CD4-positive, alpha-beta T cell (primary cell): ENCODE measurements around the gene FASTKD3. TPM values are rescaled to one million over a fixed set of nuclear protein-coding genes. Genes with fewer than 3 reads are reported as not detected.

ENCODE experiments used
- ATAC-seq: fragments of 200-7000 bp; cut with Tn5 transposase; one replicate; pipeline ENCODE4 v1.10.0; 2022; ENCODE audit warnings: mild to moderate bottlenecking; ENCODE audit not compliant: poor library complexity
- CTCF ChIA-PET: fragments of 350-600 bp; sonication (Branson Sonifier 250); formaldehyde crosslinking; loops from one replicate; lab custom pipeline; 2021; ENCODE audit warnings: antibody characterized with exemption, inconsistent platforms; lab: Charles Lee
- POLR2A ChIA-PET: fragments of 350-600 bp; sonication (Branson Sonifier 250); formaldehyde crosslinking; loops from one replicate; lab custom pipeline; 2021; ENCODE audit warnings: antibody characterized with exemption, inconsistent platforms; lab: Charles Lee
- DNase-seq, 14 experiments: peaks; one replicate each; pipeline ENCODE4 v3.0.0-alpha.2; 2013 to 2020; ENCODE audit warnings: mixed read lengths in 2 of 14
- H3K27ac ChIP-seq, 2 donors: one replicate each; pipeline versions ENCODE4 v1.5.1 to v1.7.0; 2013; ENCODE audit warnings: low read length in 2 of 2, low read depth in 1 of 2, mild to moderate bottlenecking in 1 of 2
- H3K27me3 ChIP-seq, 2 experiments: 1 replicate in 1 of 2; 2 replicates in 1 of 2; pipeline versions ENCODE4 v1.6.1 to v1.7.0; 2013; ENCODE audit warnings: low read length in 2 of 2, control low read depth in 1 of 2, mild to moderate bottlenecking in 1 of 2, moderate library complexity in 1 of 2; ENCODE audit not compliant: insufficient read depth in 2 of 2, control insufficient read depth in 1 of 2
- H3K36me3 ChIP-seq: one replicate; pipeline ENCODE4 v1.6.1; 2013; ENCODE audit warnings: low read length, control low read depth; ENCODE audit not compliant: insufficient read depth
- H3K4me1 ChIP-seq: one replicate; pipeline ENCODE4 v1.6.1; 2013; ENCODE audit warnings: low read length, control low read depth; ENCODE audit not compliant: insufficient read depth
- H3K4me3 ChIP-seq: one replicate; pipeline ENCODE4 v1.5.1; 2013; ENCODE audit warnings: mild to moderate bottlenecking, low read length, moderate library complexity
- H3K9me3 ChIP-seq, 2 experiments: 1 replicate in 1 of 2; 2 replicates in 1 of 2; pipeline versions ENCODE4 v1.6.1 to v1.7.0; 2013; ENCODE audit warnings: low read length in 2 of 2, mild to moderate bottlenecking in 2 of 2, control low read depth in 1 of 2, moderate library complexity in 1 of 2; ENCODE audit not compliant: control insufficient read depth in 1 of 2, insufficient read depth in 1 of 2
- H3K27ac Mint-ChIP-seq: one replicate; pipeline ENCODE4 v1.8.0; 2020; ENCODE audit warnings: mixed read lengths
- H3K27me3 Mint-ChIP-seq: one replicate; pipeline ENCODE4 v1.8.0; 2021; ENCODE audit warnings: mixed read lengths
- H3K36me3 Mint-ChIP-seq: one replicate; pipeline ENCODE4 v1.8.0; 2021; ENCODE audit warnings: low read depth, mixed read lengths
- H3K4me1 Mint-ChIP-seq: one replicate; pipeline ENCODE4 v1.8.0; 2021; ENCODE audit warnings: low read depth, mixed read lengths
- H3K4me3 Mint-ChIP-seq: one replicate; pipeline ENCODE4 v1.8.0; 2020; ENCODE audit warnings: mild to moderate bottlenecking, mixed read lengths
- H3K9me3 Mint-ChIP-seq: one replicate; pipeline ENCODE4 v1.8.0; 2020; ENCODE audit warnings: mixed read lengths
- intact Hi-C, 2 experiments: fragments of 100-400 bp; cut with DNase I in 1 of 2; cut with micrococcal nuclease in 1 of 2; formaldehyde crosslinking; loops; one replicate each; pipeline versions ENCODE4 v1.15.1 to v1.9.0; 2023 to 2025; cut with DNase I, micrococcal nuclease
- total RNA-seq, 174 experiments: library from RNA in 2 of 174; stranded (reverse) in 2 of 174; gene quantifications; one replicate each; pipeline ENCODE4 v1.2.3 and lab custom pipeline; 2021 to 2026
- TF ChIP-seq, protein P1 (sequence below): fragments of 200-600 bp; IDR thresholded peaks from one replicate; pipeline ENCODE4 v1.8.0; 2022; ENCODE audit warnings: antibody characterized with exemption, mild to moderate bottlenecking

FASTKD3 gene
- total RNA-seq, 2 experiments from 2014 or later = 2.6 to 3.4 TPM

DNA sequence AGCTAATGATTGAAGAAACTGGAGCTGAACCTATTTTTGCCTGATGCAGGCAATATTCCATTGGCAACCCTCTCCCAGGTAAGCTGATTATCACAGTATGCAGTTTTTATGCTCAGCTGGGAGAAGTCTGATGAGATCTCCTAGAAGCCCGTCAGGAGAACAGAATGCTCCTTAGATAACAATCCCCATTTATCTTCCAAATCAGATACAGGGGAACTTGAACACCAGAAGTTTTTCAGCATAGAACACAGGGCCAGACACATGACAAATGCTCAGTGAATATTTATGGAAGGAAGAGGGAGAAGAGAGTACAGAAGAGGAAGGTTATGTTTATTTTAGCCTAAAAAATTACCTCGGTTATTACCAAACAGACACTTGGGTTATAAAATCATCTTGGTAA lies 55.8 kb downstream of the FASTKD3 start:
- Histone ChIP-seq H3K4me3 (no peak overlapping the region), H3K27ac (no peak overlapping the region), H3K4me1 (peaks cover 5% of the 10 kb centered on the region), H3K27me3 (peaks cover 9 to 34% of the 10 kb centered on the region in 2 experiments), H3K36me3 (no peaks in the 10 kb centered on the region), H3K9me3 (no peaks in the 10 kb centered on the region)
- no peaks in the 10 kb centered on the region for H3K36me3 Mint-ChIP-seq
- H3K27me3 Mint-ChIP-seq = peaks cover 72% of the 10 kb centered on the region
- H3K27ac Mint-ChIP-seq = no peak overlapping the region
- H3K9me3 Mint-ChIP-seq = no peaks in the 10 kb centered on the region
- DNase-seq = no peak
- intact Hi-C loops = no loop called here
- TF ChIP-seq, protein P1, sequence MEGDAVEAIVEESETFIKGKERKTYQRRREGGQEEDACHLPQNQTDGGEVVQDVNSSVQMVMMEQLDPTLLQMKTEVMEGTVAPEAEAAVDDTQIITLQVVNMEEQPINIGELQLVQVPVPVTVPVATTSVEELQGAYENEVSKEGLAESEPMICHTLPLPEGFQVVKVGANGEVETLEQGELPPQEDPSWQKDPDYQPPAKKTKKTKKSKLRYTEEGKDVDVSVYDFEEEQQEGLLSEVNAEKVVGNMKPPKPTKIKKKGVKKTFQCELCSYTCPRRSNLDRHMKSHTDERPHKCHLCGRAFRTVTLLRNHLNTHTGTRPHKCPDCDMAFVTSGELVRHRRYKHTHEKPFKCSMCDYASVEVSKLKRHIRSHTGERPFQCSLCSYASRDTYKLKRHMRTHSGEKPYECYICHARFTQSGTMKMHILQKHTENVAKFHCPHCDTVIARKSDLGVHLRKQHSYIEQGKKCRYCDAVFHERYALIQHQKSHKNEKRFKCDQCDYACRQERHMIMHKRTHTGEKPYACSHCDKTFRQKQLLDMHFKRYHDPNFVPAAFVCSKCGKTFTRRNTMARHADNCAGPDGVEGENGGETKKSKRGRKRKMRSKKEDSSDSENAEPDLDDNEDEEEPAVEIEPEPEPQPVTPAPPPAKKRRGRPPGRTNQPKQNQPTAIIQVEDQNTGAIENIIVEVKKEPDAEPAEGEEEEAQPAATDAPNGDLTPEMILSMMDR = no peak
- CTCF ChIA-PET = no interaction called here
- H3K4me3 Mint-ChIP-seq = no peak overlapping the region
- no peaks in the 10 kb centered on the region for H3K4me1 Mint-ChIP-seq
- no peak for ATAC-seq
- POLR2A ChIA-PET = no interaction called here

DNA sequence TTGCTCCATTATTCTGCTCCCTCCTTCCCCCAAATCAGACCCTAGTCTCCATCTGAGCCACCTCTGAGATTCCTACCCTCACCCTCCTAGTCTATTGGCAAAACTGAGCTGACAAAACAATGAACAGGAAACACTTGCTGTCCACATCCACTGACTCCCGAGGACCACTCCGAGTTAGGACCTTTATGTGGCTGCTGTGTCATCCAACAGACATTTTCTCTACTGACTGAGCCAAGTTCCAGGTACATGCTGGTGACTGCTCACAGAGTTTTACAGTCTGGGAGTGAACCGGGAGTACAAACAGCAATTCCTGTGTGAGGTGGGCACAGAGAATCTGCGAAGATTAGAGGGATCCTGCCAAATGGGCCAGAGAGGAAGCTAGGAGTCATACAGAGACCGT lies 57.1 kb downstream of the FASTKD3 start:
- no peak for DNase-seq
- H3K4me3 ChIP-seq = no peak overlapping the region
- CTCF ChIA-PET = no interaction called here
- Mint-ChIP-seq H3K27me3 (peaks cover 76% of the 10 kb centered on the region), H3K9me3 (no peaks in the 10 kb centered on the region), H3K4me3 (no peak overlapping the region), H3K36me3 (no peaks in the 10 kb centered on the region), H3K4me1 (no peaks in the 10 kb centered on the region), H3K27ac (no peak overlapping the region)
- POLR2A ChIA-PET = no interaction called here
- H3K4me1 ChIP-seq = peaks cover 5% of the 10 kb centered on the region
- no peak for ATAC-seq
- intact Hi-C loops = no loop called here
- no peaks in the 10 kb centered on the region for H3K36me3 ChIP-seq
- H3K9me3 ChIP-seq = no peaks in the 10 kb centered on the region
- H3K27ac ChIP-seq = no peak overlapping the region
- TF ChIP-seq, protein P1 = no peak
- H3K27me3 ChIP-seq = peaks cover 9 to 30% of the 10 kb centered on the region in 2 experiments

Other genes with a start within 250 kb of the FASTKD3 start
- not detected for gene CFAP90, start 17.9 kb downstream of the FASTKD3 start, total RNA-seq
- 10 to 100 TPM; 74.6 to 77.5 TPM for gene MTRR, start 117 bp upstream of the FASTKD3 start, total RNA-seq